HG03565 (cell line): ENCODE results near the gene MYO5A.
"Not testable (repeated sequence)": the region's sequence is repeated elsewhere in the genome, so short reads cannot be mapped to it uniquely, and the experiment has no call there.

ENCODE experiments used
- ATAC-seq: cut with Tn5 transposase; IDR thresholded peaks from one replicate; pipeline ENCODE4 v1.9.1; 2021; ENCODE audit warnings: mild to moderate bottlenecking, moderate library complexity; ENCODE audit not compliant: unreplicated experiment

MYO5A gene

DNA sequence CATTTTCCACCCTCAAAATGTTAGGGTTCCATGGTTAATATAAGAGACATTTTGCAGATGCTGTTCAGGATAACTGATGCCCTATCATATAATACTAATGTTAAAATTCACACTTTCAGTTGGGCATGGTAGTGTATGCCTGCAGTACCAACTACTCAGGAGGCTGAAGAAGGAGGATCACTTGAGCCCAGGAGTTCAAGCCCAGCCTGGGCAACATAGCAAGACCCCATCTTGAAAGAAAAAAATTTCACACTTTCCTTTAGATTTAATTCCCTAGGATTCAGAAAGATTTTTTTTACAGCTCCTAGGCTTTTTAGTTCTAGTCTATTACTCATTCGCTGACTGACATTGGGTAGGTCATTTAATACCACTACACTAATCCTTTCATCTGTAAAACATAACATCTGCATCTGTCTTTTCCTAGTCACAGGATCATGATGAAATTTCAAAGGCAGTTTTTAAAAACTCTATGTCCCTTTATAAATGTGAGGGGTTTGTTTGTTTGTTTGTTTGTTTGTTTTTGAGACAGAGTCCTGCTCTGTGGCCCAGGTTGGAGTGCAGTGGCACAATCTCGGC lies 103.7 kb downstream of the MYO5A start:
- no peak for ATAC-seq

GRCh38 chr15:52423852-52424251 lies 104.8 kb downstream of the MYO5A start:
- no peak for ATAC-seq

DNA sequence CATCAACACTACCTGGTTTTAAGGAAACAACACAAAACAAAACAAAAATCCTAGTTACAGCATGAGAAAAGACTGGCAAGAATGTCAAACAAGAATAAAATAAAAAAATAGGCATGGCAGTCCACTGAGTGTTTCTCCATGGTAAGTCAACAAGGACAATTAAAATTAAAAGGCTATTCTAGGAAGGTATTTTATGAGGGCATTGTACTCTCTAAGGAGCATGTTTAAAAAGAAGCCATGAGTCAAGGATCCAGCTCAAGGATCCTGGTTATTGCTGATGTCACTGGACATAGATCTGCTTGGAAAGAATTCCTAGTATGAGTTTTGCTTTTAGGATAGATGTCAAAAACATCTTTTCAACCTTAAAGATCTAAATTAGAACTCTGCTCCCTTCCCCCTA lies 106.7 kb downstream of the MYO5A start:
- ATAC-seq = no peak

DNA sequence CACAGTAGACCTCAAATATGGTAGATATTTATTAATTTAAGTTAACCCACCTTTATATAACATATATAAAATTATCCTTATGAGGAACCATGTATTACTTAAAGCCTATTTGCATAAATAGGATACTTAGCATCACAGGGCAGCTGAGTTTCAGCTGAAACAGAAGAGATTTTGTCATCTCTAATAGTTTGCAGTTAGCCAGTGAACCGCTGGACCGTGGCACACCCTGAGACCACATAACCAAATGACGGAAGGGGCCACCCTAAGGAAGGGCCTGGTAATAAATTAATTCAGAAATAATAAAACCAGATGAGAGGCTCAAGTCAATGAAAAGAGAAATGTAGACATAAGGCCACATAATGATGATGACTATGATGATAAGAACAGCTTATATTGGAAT lies 107.7 kb downstream of the MYO5A start:
- ATAC-seq = peak; percentile 73

- no peak for ATAC-seq
Measured at GRCh38 chr15:52419494-52419893, 109.2 kb downstream of the MYO5A start.

DNA sequence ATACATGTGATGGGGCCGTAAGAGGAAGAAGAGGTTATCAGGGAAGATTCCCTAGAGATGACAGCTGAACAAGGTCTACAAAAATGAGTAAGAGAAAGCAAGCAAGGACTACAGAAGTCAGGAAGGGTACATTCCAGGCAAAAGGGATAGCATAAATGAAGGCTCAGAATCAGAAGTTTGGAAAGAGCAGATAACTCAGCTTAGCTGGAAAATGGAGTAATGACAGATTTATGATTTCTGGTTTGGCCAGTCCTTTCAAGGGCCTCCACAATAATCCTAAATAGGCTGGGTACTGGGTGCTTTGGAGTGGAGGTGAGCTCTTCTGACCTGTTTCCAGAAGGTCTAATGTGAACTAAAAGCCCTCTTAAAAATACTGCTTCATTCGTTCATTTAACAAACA lies 110.7 kb downstream of the MYO5A start:
- ATAC-seq = no peak

GRCh38 chr15:52417521-52417920 lies 111.2 kb downstream of the MYO5A start:
- ATAC-seq = no peak

DNA sequence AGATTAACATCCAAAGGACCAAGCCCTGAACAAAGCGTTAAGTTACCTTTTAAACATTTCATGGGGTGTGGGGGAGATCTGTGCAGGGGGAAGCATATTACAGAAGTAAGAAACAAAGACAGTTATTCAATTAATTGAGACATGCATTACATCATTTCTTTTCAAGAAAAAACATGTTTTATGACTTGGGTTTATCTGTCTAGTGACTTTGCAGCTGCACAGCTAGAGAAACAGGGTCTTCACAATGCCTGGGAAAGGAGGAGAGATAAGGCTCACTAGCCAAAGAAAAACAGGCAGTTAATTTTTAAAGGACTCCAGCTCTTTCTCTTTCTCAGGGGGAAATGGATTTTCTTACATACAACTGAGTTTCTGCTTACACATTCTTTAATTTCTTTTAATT lies 112.1 kb downstream of the MYO5A start:
- not testable (repeated sequence) for ATAC-seq

DNA sequence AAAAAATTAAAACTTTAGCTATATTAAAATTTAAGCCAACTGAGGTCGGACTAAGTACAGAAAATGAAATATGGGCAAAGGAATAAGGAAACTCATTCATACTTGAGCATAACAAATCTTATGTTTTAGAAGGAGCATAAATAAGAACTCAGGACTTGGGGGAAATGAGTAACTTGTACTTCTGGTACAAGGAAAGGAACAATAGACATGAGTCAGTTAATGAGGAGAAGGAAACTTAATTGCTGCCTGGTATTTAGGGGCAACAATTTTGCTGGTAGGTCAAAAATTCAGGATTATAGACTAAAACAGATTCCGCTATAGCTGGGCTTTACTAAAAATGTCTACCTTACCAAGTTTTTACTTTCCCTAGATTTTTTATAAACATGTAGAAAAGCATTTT lies 113.1 kb downstream of the MYO5A start:
- ATAC-seq = no peak

DNA sequence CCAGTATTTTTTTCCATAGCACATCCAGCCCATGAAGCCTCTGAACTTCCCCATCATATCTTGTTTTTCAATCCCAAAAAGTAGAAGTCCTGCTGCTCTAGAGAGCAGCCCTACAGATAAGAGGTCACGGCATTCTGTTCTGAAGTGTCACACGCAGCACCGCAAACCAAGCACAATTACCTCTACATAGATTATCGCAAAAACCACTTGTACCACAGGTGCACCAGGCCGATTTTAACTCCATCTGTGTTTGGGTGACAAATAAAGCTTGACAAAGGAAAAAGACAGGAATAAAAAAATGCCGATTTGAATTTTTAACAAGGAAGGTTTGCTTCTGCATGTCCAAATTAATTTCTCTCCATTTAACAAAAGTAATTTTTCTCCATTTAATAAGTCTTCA lies 113.7 kb downstream of the MYO5A start:
- ATAC-seq = no peak

DNA sequence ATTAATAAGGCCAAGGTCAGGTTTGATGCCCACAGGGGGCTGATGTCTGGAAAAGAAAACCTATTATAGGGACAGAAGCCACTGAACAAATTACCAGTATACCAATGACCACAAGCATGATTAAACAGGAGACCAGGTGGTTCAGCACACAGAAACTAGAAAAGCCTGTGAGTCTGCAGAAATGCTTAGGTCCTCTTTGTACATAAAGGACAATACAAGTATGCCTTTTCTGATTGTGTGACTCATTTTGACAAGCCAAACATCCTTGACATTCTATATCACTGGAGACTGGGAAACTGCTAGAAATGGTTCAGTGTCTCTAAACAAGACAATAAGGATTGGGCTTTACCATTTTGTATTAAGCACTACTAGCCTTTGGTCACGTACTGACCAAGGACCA lies 119.9 kb downstream of the MYO5A start:
- no peak for ATAC-seq

GRCh38 chr15:52407374-52407773 lies 121.3 kb downstream of the MYO5A start:
- no peak for ATAC-seq

GRCh38 chr15:52406601-52407000 lies 122.1 kb downstream of the MYO5A start:
- no peak for ATAC-seq

DNA sequence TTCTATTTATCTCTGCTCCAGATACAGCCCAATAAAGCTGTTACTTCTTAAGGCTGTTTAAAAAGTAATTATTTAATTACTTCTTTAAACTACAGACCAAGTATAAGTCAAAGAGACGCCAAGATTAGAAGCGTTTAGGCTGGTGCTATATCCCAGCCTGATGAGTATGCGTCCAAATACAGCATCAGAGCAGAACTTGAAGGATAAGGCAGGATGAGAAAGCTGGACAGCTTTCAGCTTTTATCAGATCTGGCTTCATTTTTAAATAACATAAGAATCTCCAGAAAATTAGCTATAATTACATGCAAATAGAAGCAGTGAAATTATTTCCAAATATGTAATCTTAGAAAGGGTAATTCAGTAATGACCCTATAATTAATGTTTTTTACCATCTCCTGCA lies 122.8 kb downstream of the MYO5A start:
- ATAC-seq = no peak

GRCh38 chr15:52397118-52397517 lies 131.6 kb downstream of the MYO5A start:
- no peak for ATAC-seq

GRCh38 chr15:52394118-52394517 lies 134.6 kb downstream of the MYO5A start:
- ATAC-seq = no peak

- no peak for ATAC-seq
Measured at GRCh38 chr15:52392008-52392687, 136.5 kb downstream of the MYO5A start.

GRCh38 chr15:52391069-52391468 lies 137.6 kb downstream of the MYO5A start:
- ATAC-seq = no peak

DNA sequence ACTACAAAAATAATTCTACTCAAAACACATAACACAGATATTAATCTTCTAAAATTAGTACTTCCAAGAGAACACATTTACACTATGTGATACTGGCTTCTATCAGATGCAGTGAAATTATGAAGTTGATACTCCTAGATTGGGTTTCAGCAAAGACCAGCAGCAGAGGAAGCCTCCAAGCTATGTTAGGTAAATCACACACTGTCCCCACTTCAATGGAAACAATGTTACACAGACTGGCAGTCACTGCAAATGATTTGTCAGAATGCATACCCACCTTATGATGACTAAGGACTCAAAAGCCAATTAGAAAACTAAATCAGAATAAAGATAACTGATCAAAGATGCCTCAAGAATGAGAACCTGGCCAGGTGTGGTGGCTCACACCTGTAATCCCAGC lies 143.0 kb downstream of the MYO5A start:
- no peak for ATAC-seq

GRCh38 chr15:52383100-52383588 lies 145.5 kb downstream of the MYO5A start:
- peak; percentile 29 for ATAC-seq

GRCh38 chr15:52382647-52383046 lies 146.0 kb downstream of the MYO5A start:
- no peak for ATAC-seq

GRCh38 chr15:52379395-52380106 lies 149.1 kb downstream of the MYO5A start:
- ATAC-seq = peak; percentile 48
